Upper lobe of left lung (tissue), 6 donors: ENCODE measurements around the gene PTGES3L. TPM values are rescaled to one million over a fixed set of nuclear protein-coding genes. Genes with fewer than 3 reads are reported as not detected.
"Not testable (repeated sequence)": the region's sequence is repeated elsewhere in the genome, so short reads cannot be mapped to it uniquely, and the experiment has no call there.

Source experiments
- ATAC-seq, 2 donors: fragments of 200-7000 bp; cut with Tn5 transposase; one replicate each; pipeline ENCODE4 v1.9.1; 2022; ENCODE audit warnings: mild to moderate bottlenecking in 2 of 2, moderate library complexity in 2 of 2; ENCODE audit not compliant: low FRiP score in 2 of 2
- DNase-seq, 2 donors: peaks; one replicate each; pipeline ENCODE4 v3.0.0-alpha.2; 2019 to 2020
- H3K27ac ChIP-seq, 4 donors: fragments of 200-600 bp; sonication (generic); one replicate each; pipeline ENCODE4 v1.5.1; 2016 to 2019
- H3K27me3 ChIP-seq, 4 donors: fragments of 200-600 bp; sonication (generic); one replicate each; pipeline ENCODE4 v1.5.1; 2017 to 2019
- H3K36me3 ChIP-seq, 4 donors: fragments of 200-600 bp; sonication (generic); one replicate each; pipeline ENCODE4 v1.5.1; 2016 to 2019
- H3K4me1 ChIP-seq, 4 donors: fragments of 200-600 bp; sonication (generic); one replicate each; pipeline ENCODE4 v1.5.1; 2018 to 2019
- H3K4me3 ChIP-seq, 4 donors: fragments of 200-600 bp; sonication (generic); one replicate each; pipeline ENCODE4 v1.5.1; 2017 to 2019; ENCODE audit warnings: mild to moderate bottlenecking in 2 of 4, moderate library complexity in 1 of 4
- H3K9me3 ChIP-seq, 4 donors: fragments of 200-600 bp; sonication (generic); one replicate each; pipeline ENCODE4 v1.5.1; 2018 to 2019
- EP300 ChIP-seq, 4 donors: sonication (generic); formaldehyde crosslinking; IDR thresholded peaks; one replicate each; pipeline ENCODE4 v1.5.1; 2017; ENCODE audit warnings: antibody characterized with exemption in 4 of 4, control low read depth in 2 of 4
- POLR2A ChIP-seq, 4 donors: fragments of 450-650 bp; IDR thresholded peaks; one replicate each; pipeline ENCODE4 v1.5.1; 2016 to 2017; ENCODE audit warnings: antibody characterized with exemption in 4 of 4, mild to moderate bottlenecking in 2 of 4
- POLR2AphosphoS5 ChIP-seq, 2 donors: sonication (generic); formaldehyde crosslinking; IDR thresholded peaks; one replicate each; pipeline ENCODE4 v1.5.1; 2017; ENCODE audit warnings: antibody characterized with exemption in 2 of 2
- WGBS, 2 donors: methylation state at CpG; one replicate each; pipeline ENCODE4 v1.1.5; 2017 to 2018; 5-methylcytosine and 5-hydroxymethylcytosine counted together
- small RNA-seq, 4 donors: library from RNA; depleted of rRNA; stranded (forward); fragments of <200 nt; gene quantifications; one replicate each; pipeline ENCODE3, GENCODE V24; 2016
- total RNA-seq, 6 donors: library from RNA; depleted of rRNA in 4 of 6; stranded (reverse); fragments of >200 nt in 4 of 6; gene quantifications; one replicate each; pipeline versions ENCODE4 v1.1.0 to v1.2.1, GENCODE V29; 2016 to 2021
- TF ChIP-seq, protein P1 (sequence below), 6 experiments: fragments of 450-650 bp in 4 of 6; fragments of 200-600 bp in 2 of 6; sonication (generic) in 2 of 6; IDR thresholded peaks; one replicate each; pipeline ENCODE4 v1.5.1; 2016 to 2019; ENCODE audit warnings: antibody characterized with exemption in 6 of 6
- donor health status: DM: no; HTN: no; CAD: no; lungs with moderate emphysema.
- donor health status: DM: no; HTN: yes; CAD: no; lungs with severe emphysema.

The PTGES3L gene
- total RNA-seq, 6 donors from 2014 or later, result 0.11 to 7.3 (median 0.76) TPM; not detected in 1

DNA sequence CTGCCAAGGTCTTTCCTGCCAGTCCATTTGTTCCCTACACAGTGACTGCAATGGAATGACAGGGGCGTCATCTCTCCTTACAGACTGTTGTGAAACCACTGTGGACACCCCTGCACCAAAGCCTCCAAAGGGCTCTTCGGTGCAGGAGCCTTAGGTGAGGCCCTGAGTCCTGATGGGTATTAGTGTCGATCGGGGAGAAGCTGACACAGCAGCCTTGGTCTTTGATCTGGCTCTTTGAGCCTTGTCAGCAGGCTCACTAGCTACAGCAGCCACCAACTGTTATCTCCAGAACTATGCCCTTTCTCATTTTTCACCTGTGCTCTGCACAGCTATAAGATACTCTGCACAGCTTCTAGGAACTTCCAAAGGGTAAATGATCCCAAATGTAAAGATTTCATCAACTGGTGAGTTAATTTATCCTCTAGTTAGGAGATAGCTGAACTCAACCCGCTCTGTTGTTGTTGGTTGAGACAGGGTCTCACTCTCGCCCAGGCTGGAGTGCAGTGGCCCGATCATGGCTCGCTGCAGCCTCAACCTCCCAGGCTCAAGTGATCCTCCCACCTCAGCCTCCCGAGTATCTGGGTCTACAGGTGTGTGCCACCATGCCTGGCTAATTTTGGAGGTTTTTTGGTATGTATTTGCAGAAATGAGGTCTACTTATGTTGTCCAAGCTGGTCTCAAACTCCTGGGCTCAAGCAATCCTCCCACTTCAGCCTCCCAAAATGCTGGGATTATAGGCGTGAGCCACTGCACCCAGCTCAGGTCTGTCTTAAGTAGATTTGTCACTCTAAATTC lies 59.6 kb downstream of the PTGES3L start:
- Histone ChIP-seq H3K36me3 (no peaks in the 10 kb centered on the region), H3K4me1 (peaks cover 50 to 58% (median 54%) of the 10 kb centered on the region in 4 donors), H3K4me3 (no peak overlapping the region), H3K9me3 (no peaks in the 10 kb centered on the region), H3K27ac (peak overlapping the region in 2 of 4 donors; percentile 65 to 79), H3K27me3 (no peaks in the 10 kb centered on the region)
- no peak for ATAC-seq
- TF ChIP-seq EP300 (IDR thresholded peaks at IDR 0.05) (no peak), POLR2AphosphoS5 (IDR thresholded peaks at IDR 0.05) (no peak), POLR2A (IDR thresholded peaks at IDR 0.05) (no peak)
- TF ChIP-seq, protein P1, sequence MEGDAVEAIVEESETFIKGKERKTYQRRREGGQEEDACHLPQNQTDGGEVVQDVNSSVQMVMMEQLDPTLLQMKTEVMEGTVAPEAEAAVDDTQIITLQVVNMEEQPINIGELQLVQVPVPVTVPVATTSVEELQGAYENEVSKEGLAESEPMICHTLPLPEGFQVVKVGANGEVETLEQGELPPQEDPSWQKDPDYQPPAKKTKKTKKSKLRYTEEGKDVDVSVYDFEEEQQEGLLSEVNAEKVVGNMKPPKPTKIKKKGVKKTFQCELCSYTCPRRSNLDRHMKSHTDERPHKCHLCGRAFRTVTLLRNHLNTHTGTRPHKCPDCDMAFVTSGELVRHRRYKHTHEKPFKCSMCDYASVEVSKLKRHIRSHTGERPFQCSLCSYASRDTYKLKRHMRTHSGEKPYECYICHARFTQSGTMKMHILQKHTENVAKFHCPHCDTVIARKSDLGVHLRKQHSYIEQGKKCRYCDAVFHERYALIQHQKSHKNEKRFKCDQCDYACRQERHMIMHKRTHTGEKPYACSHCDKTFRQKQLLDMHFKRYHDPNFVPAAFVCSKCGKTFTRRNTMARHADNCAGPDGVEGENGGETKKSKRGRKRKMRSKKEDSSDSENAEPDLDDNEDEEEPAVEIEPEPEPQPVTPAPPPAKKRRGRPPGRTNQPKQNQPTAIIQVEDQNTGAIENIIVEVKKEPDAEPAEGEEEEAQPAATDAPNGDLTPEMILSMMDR (IDR thresholded peaks at IDR 0.05), result no peak
- peak in 1 of 2 donors; percentile 29 for DNase-seq
- WGBS, 2 donors, result 83 to 85% methylated on average over 10 of the region's 10 CpGs

DNA sequence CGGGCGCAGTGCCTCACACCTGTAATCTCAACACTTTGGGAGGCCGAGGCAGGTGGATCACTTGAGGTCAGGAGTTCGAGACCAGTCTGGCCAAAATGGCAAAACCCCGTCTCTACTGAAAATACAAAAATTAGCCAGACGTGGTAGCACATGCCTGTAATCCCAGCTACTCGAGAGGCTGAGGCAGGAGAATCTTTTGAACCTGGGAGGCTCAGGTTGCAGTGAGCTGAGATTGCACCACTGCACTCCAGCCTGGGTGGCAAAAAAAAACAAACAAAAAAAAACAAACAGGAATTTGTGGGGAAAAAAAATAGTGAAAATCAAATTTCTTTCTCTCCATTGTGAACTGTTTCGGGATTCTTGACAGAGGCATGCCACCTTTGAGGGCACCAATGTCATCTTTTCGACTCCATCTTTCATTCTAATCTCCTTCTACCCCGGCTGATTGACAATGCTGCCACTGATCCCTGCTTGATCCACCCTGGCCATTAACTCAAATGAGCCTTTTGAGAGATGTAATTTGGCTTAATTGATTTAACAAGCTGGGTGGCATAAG lies 60.3 kb downstream of the PTGES3L start:
- H3K27ac ChIP-seq, result peak overlapping the region in 3 of 4 donors; percentile 28 to 53 (median 41)
- H3K4me3 ChIP-seq, H3K9me3 ChIP-seq, H3K27me3 ChIP-seq, DNase-seq, H3K36me3 ChIP-seq, ATAC-seq: not testable (repeated sequence)
- peaks cover 50 to 58% (median 52%) of the 10 kb centered on the region in 4 donors for H3K4me1 ChIP-seq
- 77 to 85% methylated on average over 10 of the region's 10 CpGs for WGBS, 2 donors

DNA sequence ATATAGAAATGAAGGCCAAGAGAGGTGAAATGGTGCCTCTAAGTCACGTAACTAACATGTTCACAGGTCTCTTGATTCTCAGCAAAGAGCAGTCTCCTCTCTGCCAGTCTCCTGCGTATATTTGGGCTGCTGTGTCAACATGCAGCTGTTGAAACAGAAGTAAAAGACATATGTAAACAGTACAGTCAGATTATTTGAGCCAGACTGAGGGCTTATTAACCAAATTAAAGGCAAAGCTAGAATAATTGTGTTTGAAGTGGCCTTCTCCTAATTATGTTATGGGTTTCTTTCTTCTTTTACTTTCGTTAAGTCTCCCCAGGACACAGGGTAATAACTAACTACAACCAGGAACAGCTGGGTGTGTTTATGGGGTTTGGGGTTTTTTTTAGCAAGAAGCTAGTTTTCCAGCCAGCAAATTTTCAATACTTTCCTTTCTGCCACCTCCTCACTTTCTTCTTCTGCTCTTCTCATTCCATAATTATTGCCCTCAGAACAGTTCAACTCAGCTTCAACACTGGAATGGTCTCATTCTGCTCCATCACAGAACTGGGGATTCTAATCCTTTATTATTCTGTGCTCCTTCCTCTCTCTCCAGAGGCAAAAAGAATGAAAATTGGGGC lies 60.9 kb downstream of the PTGES3L start:
- no peak for ATAC-seq
- H3K4me1 ChIP-seq, result peaks cover 50 to 58% (median 51%) of the 10 kb centered on the region in 4 donors
- DNase-seq, result peak in 1 of 2 donors; percentile 24
- no peaks in the 10 kb centered on the region for H3K27me3 ChIP-seq
- 31 to 43% methylated on average over 3 of the region's 3 CpGs for WGBS, 2 donors
- peak overlapping the region in 3 of 4 donors; percentile 28 to 53 (median 41) for H3K27ac ChIP-seq
- H3K4me3 ChIP-seq, result no peak overlapping the region
- no peaks in the 10 kb centered on the region for H3K9me3 ChIP-seq
- TF ChIP-seq, protein P1 (IDR thresholded peaks at IDR 0.05), result no peak
- TF ChIP-seq POLR2AphosphoS5 (IDR thresholded peaks at IDR 0.05) (no peak), POLR2A (IDR thresholded peaks at IDR 0.05) (no peak), EP300 (IDR thresholded peaks at IDR 0.05) (no peak)
- H3K36me3 ChIP-seq, result no peaks in the 10 kb centered on the region

Small RNAs within 50 kb of the gene (small RNA-seq; reads per million reads assigned to genes)
- gene AARSD1 (0 reads per million in 4 donors), gene RF00561 (0 reads per million in 4 donors)

Other genes with a start within 250 kb of the PTGES3L start
- 100 to 1,000 TPM in 1 of 6 donors, 10 to 100 TPM in 5; 30.7 to 122 (median 55.0) TPM for gene EZH1, start 235.0 kb downstream of the PTGES3L start, total RNA-seq
- 100 to 1,000 TPM in 1 of 6 donors, 10 to 100 TPM in 4, not detected in 1; 12.2 to 120 (median 55.8) TPM for gene RAMP2, start 218.9 kb downstream of the PTGES3L start, total RNA-seq
- gene VPS25, start 206.6 kb downstream of the PTGES3L start, total RNA-seq, result 10 to 100 TPM; 19.0 to 54.6 (median 36.7) TPM
- 1 to 10 TPM in 1 of 6 donors, under 1 TPM in 3, not detected in 2; 0.15 to 1.8 (median 0.26) TPM for gene WNK4, start 199.5 kb downstream of the PTGES3L start, total RNA-seq
- gene COA3, start 181.4 kb downstream of the PTGES3L start, total RNA-seq, result 10 to 100 TPM; 23.3 to 95.3 (median 67.4) TPM
- 1 to 10 TPM in 1 of 6 donors, under 1 TPM in 4, not detected in 1; 0.22 to 1.2 (median 0.39) TPM for gene CNTD1, start 181.2 kb downstream of the PTGES3L start, total RNA-seq
- gene BECN1, start 155.8 kb downstream of the PTGES3L start, total RNA-seq, result 100 to 1,000 TPM in 3 of 6 donors, 10 to 100 TPM in 3; 83.0 to 167 (median 101) TPM
- 100 to 1,000 TPM in 1 of 6 donors, 10 to 100 TPM in 5; 67.5 to 102 (median 75.8) TPM for gene PSME3, start 146.7 kb downstream of the PTGES3L start, total RNA-seq
- gene AOC2, start 135.5 kb downstream of the PTGES3L start, total RNA-seq, result 1 to 10 TPM; 1.5 to 5.2 (median 2.9) TPM
- gene AOC3, start 128.9 kb downstream of the PTGES3L start, total RNA-seq, result 100 to 1,000 TPM in 4 of 6 donors, 10 to 100 TPM in 2; 76.9 to 210 (median 111) TPM
- not detected for gene G6PC1, start 79.3 kb downstream of the PTGES3L start, total RNA-seq
- gene AARSD1, start 15.6 kb downstream of the PTGES3L start, total RNA-seq, result 10 to 100 TPM; 10.9 to 70.2 (median 23.6) TPM
- 10 to 100 TPM; 13.6 to 26.2 (median 17.5) TPM for gene RUNDC1, start 485 bp upstream of the PTGES3L start, total RNA-seq
- 1,000 to 10,000 TPM in 2 of 6 donors, 100 to 1,000 TPM in 4; 534 to 1,192 (median 783) TPM for gene RPL27, start 18.3 kb upstream of the PTGES3L start, total RNA-seq
- gene IFI35, start 26.7 kb upstream of the PTGES3L start, total RNA-seq, result 10 to 100 TPM; 17.8 to 69.0 (median 45.4) TPM
- 100 to 1,000 TPM; 122 to 343 (median 222) TPM for gene VAT1, start 42.3 kb upstream of the PTGES3L start, total RNA-seq
- 1 to 10 TPM in 1 of 6 donors, under 1 TPM in 3, not detected in 2; 0.15 to 2.0 (median 0.47) TPM for gene RND2, start 45.2 kb upstream of the PTGES3L start, total RNA-seq
- gene BRCA1, start 145.3 kb upstream of the PTGES3L start, total RNA-seq, result 10 to 100 TPM in 3 of 6 donors, 1 to 10 TPM in 3; 4.3 to 15.7 (median 8.0) TPM
- gene NBR1, start 191.1 kb upstream of the PTGES3L start, total RNA-seq, result 10 to 100 TPM; 52.4 to 95.5 (median 76.5) TPM
- gene TMEM106A, start 231.8 kb upstream of the PTGES3L start, total RNA-seq, result 10 to 100 TPM in 4 of 6 donors, 1 to 10 TPM in 2; 5.8 to 68.1 (median 16.9) TPM
- gene CCDC200, start 248.5 kb upstream of the PTGES3L start, total RNA-seq, result 1 to 10 TPM in 1 of 6 donors, not detected in 5; 8.4 TPM